ENCODE data around the gene FGD2.

DNA sequence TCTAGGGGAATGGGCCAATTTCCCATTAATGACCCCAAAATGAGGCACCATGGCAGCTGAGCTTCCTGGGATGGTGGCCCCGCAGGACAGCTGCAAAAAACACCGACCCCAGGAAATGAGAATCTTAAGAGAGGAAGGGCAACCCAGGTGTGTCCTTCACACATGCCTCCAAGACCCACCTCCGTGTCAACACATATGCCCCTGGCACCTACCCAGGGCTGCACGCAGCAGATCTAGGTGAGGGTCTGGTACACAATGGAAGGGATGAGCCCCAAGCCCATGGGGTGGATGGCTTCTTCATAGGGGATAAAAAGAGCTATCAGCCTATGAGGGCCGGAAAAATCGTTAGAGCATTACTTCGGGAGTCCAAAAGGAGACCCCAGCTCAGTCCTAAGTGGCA, 28.9 kb upstream of the FGD2 start:
- no peak for TF ChIP-seq CTCF (IDR thresholded peaks at IDR 0.05; ENCODE audit: low read depth, low read length, poor library complexity, severe bottlenecking)
- TF ChIP-seq EZH2phosphoT487 (IDR thresholded peaks at IDR 0.05; ENCODE audit: borderline replicate concordance, low read length) = no peak
